OCI-LY7 (cell line): ENCODE data around the gene RARB. TPM values are rescaled to one million over a fixed set of nuclear protein-coding genes. Genes with fewer than 3 reads are reported as not detected.

Experiments
- BruUV-seq: library from RNA; stranded (reverse); fragments of 400-500 nt; replicated peaks from 2 replicates; lab custom pipeline; 2021; lab: Mats Ljungman, UMichigan
- CTCF ChIA-PET: fragments of 300-600 bp; sonication (Branson Sonifier 250); formaldehyde crosslinking; loops from one replicate; lab custom pipeline; 2022; ENCODE audit warnings: antibody characterized with exemption; ENCODE audit not compliant: unreplicated experiment; lab: Charles Lee
- POLR2A ChIA-PET: fragments of 300-600 bp; sonication (Branson Sonifier 250); formaldehyde crosslinking; loops from one replicate; lab custom pipeline; 2022; ENCODE audit warnings: antibody characterized with exemption; lab: Charles Lee
- DNase-seq: peaks from one replicate; pipeline ENCODE4 v3.0.0-alpha.2; 2015; ENCODE audit warnings: low spot score
- H2AFZ ChIP-seq: fragments of 200-600 bp; sonication (generic), shearing (Covaris generic); 2 replicates; pipeline ENCODE4 v1.6.1; 2014; ENCODE audit warnings: mild to moderate bottlenecking, antibody characterized with exemption, low read length, moderate library complexity
- H3K27ac ChIP-seq: fragments of 200-600 bp; sonication (generic); 2 replicates; pipeline ENCODE4 v1.5.1; 2014; ENCODE audit warnings: mixed run types, low read depth, mild to moderate bottlenecking, moderate library complexity, low read length, inconsistent platforms; ENCODE audit not compliant: poor library complexity, severe bottlenecking
- H3K36me3 ChIP-seq: fragments of 200-600 bp; sonication (generic); 2 replicates; pipeline ENCODE4 v1.6.1; 2014; ENCODE audit warnings: mild to moderate bottlenecking, antibody characterized with exemption, low read length, moderate library complexity, mixed read lengths; ENCODE audit not compliant: insufficient read depth
- H3K4me1 ChIP-seq: fragments of 200-600 bp; sonication (generic); 2 replicates; pipeline ENCODE4 v1.5.1; 2014; ENCODE audit warnings: mild to moderate bottlenecking, low read length; ENCODE audit not compliant: insufficient read depth, poor library complexity, severe bottlenecking
- H3K4me2 ChIP-seq: fragments of 200-600 bp; sonication (generic); 2 replicates; pipeline ENCODE4 v1.6.1; 2014; ENCODE audit warnings: mild to moderate bottlenecking, low read length
- H3K4me3 ChIP-seq: fragments of 200-600 bp; sonication (generic); 2 replicates; pipeline ENCODE4 v1.5.1; 2014; ENCODE audit warnings: mild to moderate bottlenecking, low read depth, low read length; ENCODE audit not compliant: poor library complexity, severe bottlenecking
- H3K79me2 ChIP-seq: fragments of 200-600 bp; sonication (generic); 2 replicates; pipeline ENCODE4 v1.6.1; 2016; ENCODE audit warnings: low read depth, mild to moderate bottlenecking, low read length, moderate library complexity, mixed read lengths; ENCODE audit not compliant: insufficient read depth
- H3K9me2 ChIP-seq: fragments of 200-600 bp; sonication (generic); 2 replicates; pipeline ENCODE4 v1.6.1; 2016; ENCODE audit warnings: mild to moderate bottlenecking, low read length, mixed read lengths; ENCODE audit not compliant: insufficient read depth
- H3K9me3 ChIP-seq: fragments of 200-600 bp; sonication (generic); 2 replicates; pipeline ENCODE4 v1.6.1; 2014; ENCODE audit warnings: mild to moderate bottlenecking, mixed run types, low read length, mixed read lengths
- H4K20me1 ChIP-seq: fragments of 200-600 bp; sonication (generic); 2 replicates; pipeline ENCODE4 v1.6.1; 2014; ENCODE audit warnings: mild to moderate bottlenecking, antibody characterized with exemption, low read length, moderate library complexity, mixed read lengths; ENCODE audit not compliant: insufficient read depth
- CTCF ChIP-seq: fragments of 200-600 bp; sonication (generic); conservative IDR thresholded peaks from 2 replicates; pipeline ENCODE4 v1.5.1; 2014; ENCODE audit warnings: mild to moderate bottlenecking, antibody characterized with exemption, low read length, moderate library complexity, mixed read lengths
- EZH2phosphoT487 ChIP-seq: fragments of 200-600 bp; sonication (generic); IDR thresholded peaks from 2 replicates; pipeline ENCODE4 v1.6.1; 2018; ENCODE audit warnings: low read depth, borderline replicate concordance, mild to moderate bottlenecking, mixed run types, antibody characterized with exemption, low read length, moderate library complexity, mixed read lengths
- intact Hi-C: fragments of 100-400 bp; cut with micrococcal nuclease; formaldehyde crosslinking; loops from one replicate; pipeline ENCODE4 v1.10.0; 2022; ENCODE audit not compliant: unreplicated experiment
- total RNA-seq, 2 experiments: library from RNA; depleted of rRNA in 1 of 2; stranded (reverse); fragments of >200 nt in 1 of 2; shearing (Covaris generic) in 1 of 2; gene quantifications; 2 replicates each; pipeline ENCODE4 v1.2.3, GENCODE V29; 2014 to 2022

The RARB gene
- total RNA-seq, 2 experiments from 2014 or later = not detected

DNA sequence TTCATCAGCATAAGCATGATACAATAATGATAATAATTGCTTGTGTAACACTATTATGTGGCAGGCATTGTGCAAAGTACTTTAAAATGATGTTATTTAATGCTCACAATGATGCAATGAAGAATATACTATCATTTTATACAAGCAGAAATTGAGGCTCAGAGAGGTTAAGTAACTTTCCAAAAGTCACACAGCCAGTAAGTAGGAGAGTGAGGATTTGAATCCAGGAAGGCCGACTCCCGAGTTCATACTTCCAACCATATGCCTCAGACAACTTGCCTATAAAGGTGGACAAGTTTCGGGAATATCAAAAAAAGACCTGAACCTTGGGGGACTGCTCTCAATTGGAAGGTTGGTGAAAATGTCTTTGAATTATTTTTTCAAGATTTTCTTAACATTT lies 19.9 kb downstream of the RARB start:
- Histone ChIP-seq H4K20me1 (no peaks in the 10 kb centered on the region), H3K4me1 (no peaks in the 10 kb centered on the region), H3K36me3 (no peaks in the 10 kb centered on the region), H3K4me3 (no peak overlapping the region), H3K4me2 (no peak overlapping the region), H3K79me2 (no peaks in the 10 kb centered on the region), H2AFZ (no peak overlapping the region), H3K9me3 (no peaks in the 10 kb centered on the region), H3K27ac (no peak overlapping the region), H3K9me2 (no peaks in the 10 kb centered on the region)
- intact Hi-C loops = no loop called here
- ChIA-PET CTCF (no interaction called here), POLR2A (interaction anchor here (0.7 kb wide), 1 partner anchor 69 kb away, joined by 3 read pairs; no protein-coding TSS in a partner anchor)
- no TSS peak for BruUV-seq
- no peak for DNase-seq
- TF ChIP-seq CTCF (no peak), EZH2phosphoT487 (no peak)

DNA sequence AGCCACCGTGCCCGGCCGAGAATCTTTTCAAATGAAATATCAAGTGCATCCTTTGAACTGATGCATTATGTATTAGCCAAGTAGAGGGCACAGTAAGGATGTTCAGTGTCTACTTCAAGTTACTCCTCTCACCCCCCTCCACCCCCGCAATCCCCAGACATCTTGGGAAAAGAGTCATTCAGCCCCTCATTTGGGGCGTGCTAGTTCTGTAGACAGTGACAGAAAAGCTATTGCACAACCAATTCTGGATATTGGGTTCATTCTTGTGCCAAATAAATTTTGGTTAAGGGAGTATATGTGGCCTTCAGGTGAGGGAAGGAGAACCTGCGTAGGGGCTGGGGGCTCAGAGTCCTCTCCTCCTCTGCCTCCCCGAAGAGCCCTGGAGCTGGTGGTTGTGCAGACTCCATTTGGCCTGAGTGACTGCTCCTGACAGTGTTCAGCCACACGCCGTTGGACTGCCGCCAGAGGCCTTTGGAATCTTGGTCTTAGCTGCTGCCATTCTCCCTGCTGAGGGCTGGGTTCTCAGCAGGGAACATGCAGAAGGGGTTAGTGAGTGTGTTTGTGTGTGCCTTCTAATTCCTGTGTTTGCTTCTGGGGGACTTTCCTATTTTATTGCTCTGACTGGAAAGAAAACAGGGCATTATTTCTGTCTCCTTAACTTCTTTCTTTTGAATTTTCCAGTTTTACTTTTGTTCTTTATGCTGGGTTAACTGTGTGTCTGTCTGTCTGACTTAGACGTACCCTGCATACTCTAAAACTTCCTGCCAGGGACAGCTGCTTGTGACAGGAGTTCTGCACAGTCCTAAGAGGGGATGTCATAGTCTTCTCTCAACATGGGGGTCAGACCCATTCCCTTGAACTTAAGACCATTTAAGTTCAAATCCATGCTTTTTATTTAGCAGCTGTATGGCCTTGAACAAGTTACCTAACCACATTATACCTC lies 21.0 kb downstream of the RARB start:
- no peak for DNase-seq
- Histone ChIP-seq H3K4me1 (no peaks in the 10 kb centered on the region), H2AFZ (no peak overlapping the region), H3K27ac (no peak overlapping the region), H3K4me2 (no peak overlapping the region), H3K9me3 (no peaks in the 10 kb centered on the region), H3K79me2 (no peaks in the 10 kb centered on the region), H3K36me3 (no peaks in the 10 kb centered on the region), H3K9me2 (no peaks in the 10 kb centered on the region), H4K20me1 (no peaks in the 10 kb centered on the region), H3K4me3 (no peak overlapping the region)
- CTCF ChIA-PET = no interaction called here
- intact Hi-C loops = no loop called here
- TF ChIP-seq EZH2phosphoT487 (no peak), CTCF (no peak)
- no TSS peak for BruUV-seq
- POLR2A ChIA-PET = no interaction called here

DNA sequence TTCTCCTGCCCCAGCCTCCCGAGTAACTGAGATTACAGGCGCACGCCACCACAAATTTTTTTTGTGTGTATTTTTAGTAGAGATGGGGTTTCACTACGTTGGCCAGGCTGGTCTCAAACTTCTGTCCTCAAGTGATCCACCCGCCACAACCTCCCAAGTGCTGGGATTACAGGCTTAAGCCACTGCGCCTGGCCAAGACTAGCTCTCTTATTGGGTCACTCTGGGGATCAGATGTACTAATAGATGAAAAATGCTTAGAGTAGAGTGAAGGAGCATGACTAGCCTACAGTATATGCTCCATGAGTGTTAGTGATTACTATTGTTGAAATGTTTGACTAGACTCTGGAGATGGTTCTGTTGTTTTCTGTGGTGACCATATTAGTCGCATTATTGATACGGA lies 21.8 kb downstream of the RARB start:
- no peaks in the 10 kb centered on the region for H3K79me2 ChIP-seq
- H3K27ac ChIP-seq = no peak overlapping the region
- H3K4me2 ChIP-seq = no peak overlapping the region
- no peak for DNase-seq
- no peaks in the 10 kb centered on the region for H4K20me1 ChIP-seq
- no peak for TF ChIP-seq EZH2phosphoT487
- no peak for TF ChIP-seq CTCF
- no peaks in the 10 kb centered on the region for H3K36me3 ChIP-seq
- intact Hi-C loops = no loop called here
- no peaks in the 10 kb centered on the region for H3K9me3 ChIP-seq
- H3K9me2 ChIP-seq = no peaks in the 10 kb centered on the region
- BruUV-seq = no TSS peak
- no peaks in the 10 kb centered on the region for H3K4me1 ChIP-seq
- CTCF ChIA-PET = no interaction called here
- no peak overlapping the region for H3K4me3 ChIP-seq
- POLR2A ChIA-PET = no interaction called here
- H2AFZ ChIP-seq = no peak overlapping the region
